ENCODE results near the gene TRPM2. TPM values are rescaled to one million over a fixed set of nuclear protein-coding genes. Genes with fewer than 3 reads are reported as not detected.
A peak's percentile ranks its signal among the peaks of the same experiment; 100 is the strongest.

TRPM2 gene
- total and polyA plus RNA-seq, 2 of the 13 experiments (the other 11 are each of a cell fraction or from before 2014, with no cell fraction given), result 0.07 to 0.20 TPM

GRCh38 chr21:44330698-44331097 lies 22.7 kb upstream of the TRPM2 start (continued):
- no peak for TF ChIP-seq DDIT3 (CRISPR knock-in tag; IDR thresholded peaks at IDR 0.05)
- no peak for TF ChIP-seq KLF13 (CRISPR knock-in tag; IDR thresholded peaks at IDR 0.05)
- no peak for TF ChIP-seq ZNF251 (CRISPR knock-in tag; IDR thresholded peaks at IDR 0.05)
- TF ChIP-seq ZNF605 (CRISPR knock-in tag; IDR thresholded peaks at IDR 0.05), result no peak
- no peak for TF ChIP-seq ZNF383 (CRISPR knock-in tag; IDR thresholded peaks at IDR 0.05; ENCODE audit: borderline replicate concordance)
- TF ChIP-seq BCL6 (CRISPR knock-in tag; IDR thresholded peaks at IDR 0.05), result no peak
- 0 out of 2 replicates have a peak, but pooled peaks have one; percentile 40 for TF ChIP-seq FOXO4 (CRISPR knock-in tag; conservative IDR thresholded peaks at IDR 0.05)

GRCh38 chr21:44331209-44331608 lies 22.2 kb upstream of the TRPM2 start:
- Histone ChIP-seq H3K27me3 (ENCODE audit: control insufficient read depth in 1 of 2, insufficient read depth in 2 of 2, low read length in 2 of 2) (no peaks in the 10 kb centered on the region), H2AFZ (ENCODE audit: low read length) (no peak overlapping the region), H3K4me2 (ENCODE audit: low read depth, low read length) (no peak overlapping the region), H3K79me2 (ENCODE audit: insufficient read depth, low read length) (no peaks in the 10 kb centered on the region), H3K27ac (ENCODE audit: extremely low read length, insufficient read depth, low read length) (no peak overlapping the region), H3K4me3 (replicated peaks in 1 of 3; ENCODE audit: insufficient read depth in 1 of 3, low read depth in 2 of 3, low read length in 3 of 3) (no peak overlapping the region), H4K20me1 (ENCODE audit: insufficient read depth, low read length) (no peaks in the 10 kb centered on the region), H3K36me3 (replicated peaks in 1 of 2; ENCODE audit: control insufficient read depth in 1 of 2, insufficient read depth in 2 of 2, low read length in 2 of 2) (peaks cover 7 to 13% of the 10 kb centered on the region in 2 experiments; a peak in 3 of 5 replicates), H3K9me3 (ENCODE audit: low read length) (no peaks in the 10 kb centered on the region), H3K4me1 (ENCODE audit: insufficient read depth, low read length) (no peaks in the 10 kb centered on the region), H3K9ac (ENCODE audit: insufficient read depth, low read depth, low read length) (no peak overlapping the region)
- DNase-seq (ENCODE audit: low spot score) (no peak), ATAC-seq (no peak; the same call in 2 of the 3 replicates), FAIRE-seq (no peak)
- 100% methylated on average over 2 of the region's 16 CpGs for WGBS (ENCODE audit: low lambda C conversion rate)
- intact Hi-C loops (cut with micrococcal nuclease; ENCODE audit: unreplicated experiment), result no loop called here
- ChIA-PET CTCF (ENCODE audit: low intra/inter-chr PET ratio, low total read pairs) (no interaction called here), POLR2A (no interaction called here)
- in situ Hi-C loops (cut with HindIII; ENCODE audit: extremely low pct_ligation_motif_present, low pct_unique_long_range_greater_than_20kb), result no loop called here
- no TSS peak for BruUV-seq (replicated peaks)
- TF ChIP-seq POLR2G (IDR thresholded peaks at IDR 0.05; ENCODE audit: low read depth, low read length) (no peak), HNRNPL (IDR thresholded peaks at IDR 0.05; ENCODE audit: low read depth, low read length) (0 out of 2 replicates have a peak, but pooled peaks have one; percentile 23), AGO1 (IDR thresholded peaks at IDR 0.05; ENCODE audit: low read depth, low read length, poor library complexity, severe bottlenecking) (peak; percentile 86), ZBTB33 (CRISPR knock-in tag; IDR thresholded peaks at IDR 0.05) (peak; percentile 40; the same call in 1 of the 2 replicates), AGO2 (optimal IDR thresholded peaks at IDR 0.05; ENCODE audit: low read depth, low read length) (peak; percentile 27)

Measured in HepG2 (cell line).